A549 (cell line): ENCODE data around the gene TBC1D10B. TPM values are rescaled to one million over a fixed set of nuclear protein-coding genes. Genes with fewer than 3 reads are reported as not detected.

ENCODE experiments used
- ATAC-seq, 2 experiments: fragments of 200-7000 bp in 1 of 2; fragments of >200 bp in 1 of 2; cut with Nextera tagmentation in 1 of 2; cut with Tn5 transposase in 1 of 2; 3 replicates each; pipeline versions ENCODE4 v1.8.0 to v1.9.1; 2018 to 2020; ENCODE audit warnings: mild to moderate bottlenecking in 1 of 2, moderate library complexity in 1 of 2
- CTCF ChIA-PET: fragments of 300-600 bp; sonication (Branson Sonifier 250); formaldehyde crosslinking; extraction: SDS; loops from one replicate; lab custom pipeline; 2021; ENCODE audit warnings: antibody characterized with exemption, inconsistent platforms; lab: Yijun Ruan, JAX
- POLR2A ChIA-PET: fragments of 350-600 bp; formaldehyde crosslinking; extraction: SDS; loops from one replicate; lab custom pipeline; 2021; ENCODE audit warnings: antibody characterized with exemption, inconsistent platforms; lab: Yijun Ruan, JAX
- DNase-seq, 2 experiments: peaks; one replicate each; pipeline versions ENCODE4 v3.0.0 to v3.0.0-alpha.2; 2011 to 2016; ENCODE audit warnings: low read depth in 1 of 2, low spot score in 1 of 2
- FAIRE-seq: peaks from 2 replicates; lab custom pipeline; 2011; peaks lifted over from hg19 to GRCh38; lab: Jason Lieb, UNC
- H3K27ac ChIP-seq, 2 experiments: fragments of >200 bp; sonication (Bioruptor Twin); formaldehyde crosslinking; 3 replicates each; pipeline ENCODE4 v1.5.1; 2016 to 2017
- H3K4me1 ChIP-seq: fragments of >200 bp; sonication (Bioruptor Twin); formaldehyde crosslinking; 3 replicates; pipeline ENCODE4 v1.6.1; 2016
- H3K4me2 ChIP-seq: fragments of >200 bp; sonication (Bioruptor Twin); formaldehyde crosslinking; 3 replicates; pipeline ENCODE4 v1.6.1; 2016
- H3K4me3 ChIP-seq: fragments of >200 bp; sonication (Bioruptor Twin); formaldehyde crosslinking; 3 replicates; pipeline ENCODE4 v1.5.1; 2016
- H3K9me3 ChIP-seq: fragments of >200 bp; sonication (Bioruptor Twin); formaldehyde crosslinking; 3 replicates; pipeline ENCODE4 v1.6.1; 2016
- CEBPB ChIP-seq, 2 experiments: fragments of >200 bp in 1 of 2; sonication (Bioruptor Twin) in 1 of 2; formaldehyde crosslinking in 1 of 2; IDR thresholded peaks; 2 replicates each; pipeline ENCODE4 v1.6.1; 2012 to 2016
- CHD2 ChIP-seq: fragments of 150-350 bp; IDR thresholded peaks from 2 replicates; pipeline ENCODE4 v1.6.1; 2014; ENCODE audit warnings: low read length; ENCODE audit not compliant: partially characterized antibody
- ELK1 ChIP-seq: fragments of 150-350 bp; IDR thresholded peaks from 2 replicates; pipeline ENCODE4 v1.6.1; 2014; ENCODE audit warnings: low read depth, mild to moderate bottlenecking, low read length
- FOSB ChIP-seq: fragments of 250-450 bp; sonication (Bioruptor Pico); IDR thresholded peaks from 2 replicates; pipeline ENCODE4 v1.5.0; 2020; ENCODE audit warnings: mild to moderate bottlenecking, moderate library complexity
- FOSL2 ChIP-seq, 2 experiments: fragments of 450-650 bp in 1 of 2; fragments of >200 bp in 1 of 2; sonication (Bioruptor Twin) in 1 of 2; formaldehyde crosslinking; IDR thresholded peaks; 2 replicates each; pipeline versions ENCODE4 v1.5.0 to v1.6.1; 2016 to 2020; ENCODE audit warnings: mild to moderate bottlenecking in 1 of 2, moderate library complexity in 1 of 2
- HDAC2 ChIP-seq: fragments of 200-600 bp; sonication (generic); IDR thresholded peaks from 2 replicates; pipeline ENCODE4 v1.6.1; 2016
- HOXB13 ChIP-seq: fragments of 250-450 bp; sonication (Bioruptor Pico); IDR thresholded peaks from 2 replicates; pipeline ENCODE4 v1.5.0; 2020; ENCODE audit warnings: low read depth, mild to moderate bottlenecking, moderate library complexity
- JUNB ChIP-seq: fragments of >200 bp; sonication (Bioruptor Twin); formaldehyde crosslinking; IDR thresholded peaks from 2 replicates; pipeline ENCODE4 v1.6.1; 2016
- MAZ ChIP-seq: fragments of 150-350 bp; IDR thresholded peaks from 2 replicates; pipeline ENCODE4 v1.6.1; 2014; ENCODE audit warnings: antibody characterized with exemption, low read depth, low read length, borderline replicate concordance
- MYC ChIP-seq: IDR thresholded peaks from 2 replicates; pipeline ENCODE4 v1.6.1; 2012; ENCODE audit warnings: mild to moderate bottlenecking, inconsistent platforms, low read length, improper control_type of control experiment, borderline replicate concordance
- PHF8 ChIP-seq: fragments of 200-600 bp; sonication (generic); IDR thresholded peaks from 2 replicates; pipeline ENCODE4 v1.6.1; 2016; ENCODE audit warnings: low read depth, mild to moderate bottlenecking, antibody characterized with exemption, moderate library complexity, borderline replicate concordance
- POLR2A ChIP-seq: IDR thresholded peaks from 2 replicates; pipeline ENCODE4 v1.6.1; 2012; ENCODE audit warnings: mild to moderate bottlenecking, low read length
- RAD21 ChIP-seq, 2 experiments: fragments of >200 bp in 1 of 2; sonication (Bioruptor Twin) in 1 of 2; formaldehyde crosslinking in 1 of 2; IDR thresholded peaks in 1 of 2; conservative IDR thresholded peaks in 1 of 2; 2 replicates in 1 of 2; 3 replicates in 1 of 2; pipeline ENCODE4 v1.6.1; 2012 to 2018; ENCODE audit warnings: inconsistent platforms in 1 of 2
- REST ChIP-seq: fragments of 200-600 bp; sonication (generic); IDR thresholded peaks from 2 replicates; pipeline ENCODE4 v1.6.1; 2016; ENCODE audit warnings: antibody characterized with exemption, mild to moderate bottlenecking, moderate library complexity
- RFX5 ChIP-seq: fragments of 450-650 bp; IDR thresholded peaks from 2 replicates; pipeline ENCODE4 v1.7.1; 2014; ENCODE audit warnings: antibody characterized with exemption, mild to moderate bottlenecking, moderate library complexity
- SMC3 ChIP-seq: fragments of >200 bp; sonication (Bioruptor Twin); formaldehyde crosslinking; IDR thresholded peaks from 3 replicates; pipeline ENCODE4 v1.6.1; 2018; ENCODE audit warnings: inconsistent platforms
- TP53 ChIP-seq: fragments of 250-450 bp; sonication (Bioruptor Pico); IDR thresholded peaks from 2 replicates; pipeline ENCODE4 v1.5.0; 2021; ENCODE audit warnings: mild to moderate bottlenecking, moderate library complexity
- ZC3H11A ChIP-seq: fragments of 450-650 bp; IDR thresholded peaks from 2 replicates; pipeline ENCODE4 v1.6.1; 2014; ENCODE audit warnings: antibody characterized with exemption, mild to moderate bottlenecking
- whole genome bisulfite sequencing: methylation state at CpG from one replicate; pipeline ENCODE4 v1.1.6; 2017; ENCODE audit errors: missing lambda C conversion rate; 5-methylcytosine and 5-hydroxymethylcytosine counted together
- polyA plus RNA-seq, 4 experiments: library from polyadenylated mRNA; depleted of rRNA in 3 of 4; stranded (reverse); fragments of >200 nt; fragmentation: RNase III in 1 of 4; extraction: RNeasy Plus Mini Kit Qiagen cat#74134 plus additional on column Dnase treatment in 1 of 4; gene quantifications; 2 replicates in 3 of 4; 3 replicates in 1 of 4; pipeline ENCODE4 v1.2.3, GENCODE V29; 2011 to 2017
- TF ChIP-seq, protein P1 (sequence below): IDR thresholded peaks from 2 replicates; pipeline ENCODE4 v1.6.1; 2012

TBC1D10B gene
- polyA plus RNA-seq, 2 of the 4 experiments (the other 2 are of a cell fraction): 10.9 to 23.2 TPM

DNA sequence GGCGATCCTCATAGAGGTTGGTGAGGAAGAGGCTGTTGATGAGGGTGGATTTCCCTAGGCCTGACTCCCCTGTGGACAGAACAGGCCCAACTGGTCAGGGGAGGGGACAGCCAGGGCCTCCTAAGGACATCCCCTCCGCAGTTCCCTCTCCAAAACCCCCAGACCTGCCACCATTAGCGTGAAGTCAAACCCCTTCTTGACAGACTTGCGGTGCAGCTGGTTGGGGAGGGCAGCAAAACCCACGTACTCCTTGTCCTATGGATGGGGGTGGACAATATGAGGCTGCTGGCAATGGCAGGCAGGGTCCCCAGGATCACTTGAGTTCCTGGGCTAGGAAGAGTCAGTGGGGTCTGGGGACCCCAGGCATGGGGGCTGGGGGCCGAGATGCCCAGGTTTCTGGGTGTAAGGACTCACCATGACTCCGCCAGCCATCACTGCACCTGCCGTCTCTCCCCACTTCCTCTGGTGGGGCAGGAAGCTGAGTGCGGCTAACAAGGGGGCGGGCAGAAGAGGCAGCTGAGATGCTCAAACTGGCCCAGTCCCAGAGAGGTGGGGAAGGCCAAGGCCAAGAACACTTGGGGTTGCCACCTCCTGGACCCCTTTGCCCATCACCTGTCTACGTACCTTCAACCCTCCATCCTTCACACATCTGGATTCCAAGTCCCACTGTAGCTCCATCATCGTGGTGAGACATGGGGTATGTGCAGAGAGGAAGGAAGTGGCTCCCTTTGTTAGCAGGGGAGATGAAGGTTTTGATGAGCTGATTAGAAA, 12.0 kb upstream of the TBC1D10B start, which contains the start of gene SEPTIN1:
Gene SEPTIN1, minus strand, starts transcription at position 451 of the 771 bp plus-strand sequence. Its CDS starts 19 bp downstream, at position 432.
- FAIRE-seq: no peak
- ChIA-PET POLR2A (interaction anchor here (1.1 kb wide), 1 partner anchor 13 kb away, joined by 4 read pairs; the partner anchor contains the start of gene ZNF48), CTCF (interaction anchor here (1.0 to 6.1 kb wide), 5 partner anchors 11 to 247 kb away, joined by 3 to 26 read pairs (median 4); partner anchors contain the start of gene ZNF48)
- Histone ChIP-seq H3K27ac (no peak within 1 kb of the TSS), H3K4me3 (no peak within 1 kb of the TSS), H3K9me3 (no peaks in the 10 kb centered on the region), H3K4me1 (peaks cover 7% of the 10 kb centered on the region), H3K4me2 (no peak within 1 kb of the TSS)
- WGBS: 78% methylated on average over 12 of the region's 12 CpGs
- ATAC-seq: no peak
- no peak for DNase-seq
- TF ChIP-seq POLR2A (peak; percentile 20; the same call in 1 of the 2 replicates), HOXB13 (CRISPR knock-in tag) (no peak), FOSB (no peak)

DNA sequence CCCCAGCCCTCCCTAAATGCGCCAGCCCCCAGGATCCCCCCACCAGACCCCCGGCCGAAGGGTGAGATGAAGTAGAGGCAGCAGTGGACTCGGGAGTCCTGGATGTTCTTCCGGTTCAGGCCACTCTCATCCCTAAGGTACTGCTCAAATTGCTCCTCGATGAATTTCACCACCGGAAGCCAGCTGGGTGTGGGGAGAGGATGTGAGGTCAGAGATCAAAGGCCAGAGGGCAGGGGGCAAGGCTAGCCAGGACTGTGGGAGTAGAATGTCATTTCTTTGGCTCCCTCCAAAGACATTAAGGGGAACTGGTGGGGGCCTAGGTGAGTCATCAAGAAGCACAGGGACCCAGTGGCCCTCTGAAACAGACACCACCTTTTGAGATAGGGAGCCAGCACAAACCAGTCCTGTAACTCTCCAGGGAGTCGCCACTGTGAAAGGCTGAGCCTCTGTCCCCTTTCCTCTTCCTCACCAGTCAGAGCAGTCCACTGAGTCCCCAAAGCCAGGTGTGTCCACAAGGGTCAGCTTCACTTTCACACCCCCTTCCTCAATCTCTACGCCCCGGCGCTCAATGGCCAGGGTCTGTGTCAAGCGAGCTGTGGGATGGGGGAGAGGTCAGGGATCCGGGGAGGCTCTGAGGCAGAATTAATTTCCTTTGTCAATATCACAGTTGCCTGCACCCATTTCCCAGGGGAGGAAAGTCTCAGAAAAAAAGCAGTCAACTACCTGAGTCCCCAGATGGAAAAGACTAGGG, 11.2 kb upstream of the TBC1D10B start:
- no peak overlapping the region for H3K4me2 ChIP-seq
- no peak overlapping the region for H3K27ac ChIP-seq
- DNase-seq: no peak
- H3K4me1 ChIP-seq: peaks cover 12% of the 10 kb centered on the region
- no peak for ATAC-seq
- ChIA-PET CTCF (interaction anchor here (1.5 to 6.1 kb wide), 3 partner anchors 12 to 28 kb away, joined by 3 to 26 read pairs (median 9); partner anchors contain the start of gene ZNF48), POLR2A (no interaction called here)
- H3K4me3 ChIP-seq: no peak overlapping the region
- TF ChIP-seq MYC: no peak
- no peak for TF ChIP-seq FOSL2 (IDR thresholded peaks at IDR 0.05)
- TF ChIP-seq FOSL2 (CRISPR knock-in tag; IDR thresholded peaks at IDR 0.05): 0 out of 2 replicates have a peak, but pooled peaks have one; percentile 11
- TF ChIP-seq ELK1: no peak
- TF ChIP-seq, all 56 proteins: peak for 1
- no peaks in the 10 kb centered on the region for H3K9me3 ChIP-seq
- FAIRE-seq: no peak
- 88% methylated on average over 9 of the region's 13 CpGs for WGBS

DNA sequence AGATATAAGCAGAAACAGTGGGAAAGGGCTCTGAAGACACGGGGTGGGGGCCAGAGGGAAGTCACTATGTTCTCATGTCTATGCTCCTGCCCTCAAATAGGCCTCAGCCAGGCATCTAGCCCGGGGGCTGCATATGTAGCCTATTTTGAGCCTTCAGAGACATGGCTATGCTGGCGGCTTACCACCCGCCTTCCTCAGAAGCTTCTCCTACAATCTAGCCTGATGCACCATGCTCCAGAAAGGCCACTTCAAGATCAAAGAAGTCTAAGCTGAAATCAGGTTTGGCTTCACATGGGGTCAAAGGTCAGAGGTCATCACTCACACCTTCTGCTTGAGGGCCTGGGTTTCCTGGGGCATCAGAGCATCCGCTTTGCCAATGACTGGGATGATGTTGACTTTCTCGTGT, 10.5 kb upstream of the TBC1D10B start:
- FAIRE-seq (no peak), ATAC-seq (no peak), DNase-seq (no peak)
- 84% methylated on average over 6 of the region's 6 CpGs for WGBS
- Histone ChIP-seq H3K9me3 (no peaks in the 10 kb centered on the region), H3K27ac (no peak overlapping the region), H3K4me1 (peaks cover 12% of the 10 kb centered on the region), H3K4me2 (no peak overlapping the region), H3K4me3 (no peak overlapping the region)
- CTCF ChIA-PET: interaction anchor here (6.1 kb wide), 1 partner anchor 28 kb away, joined by 26 read pairs; no protein-coding TSS in a partner anchor
- POLR2A ChIA-PET: no interaction called here
- no peak for TF ChIP-seq HDAC2
- TF ChIP-seq TP53 (CRISPR knock-in tag): no peak
- no peak for TF ChIP-seq RAD21 (conservative IDR thresholded peaks at IDR 0.05 in 1 of 2, IDR thresholded peaks at IDR 0.05 in 1 of 2)
- TF ChIP-seq RFX5: no peak
- TF ChIP-seq JUNB: no peak
- TF ChIP-seq, protein P1, sequence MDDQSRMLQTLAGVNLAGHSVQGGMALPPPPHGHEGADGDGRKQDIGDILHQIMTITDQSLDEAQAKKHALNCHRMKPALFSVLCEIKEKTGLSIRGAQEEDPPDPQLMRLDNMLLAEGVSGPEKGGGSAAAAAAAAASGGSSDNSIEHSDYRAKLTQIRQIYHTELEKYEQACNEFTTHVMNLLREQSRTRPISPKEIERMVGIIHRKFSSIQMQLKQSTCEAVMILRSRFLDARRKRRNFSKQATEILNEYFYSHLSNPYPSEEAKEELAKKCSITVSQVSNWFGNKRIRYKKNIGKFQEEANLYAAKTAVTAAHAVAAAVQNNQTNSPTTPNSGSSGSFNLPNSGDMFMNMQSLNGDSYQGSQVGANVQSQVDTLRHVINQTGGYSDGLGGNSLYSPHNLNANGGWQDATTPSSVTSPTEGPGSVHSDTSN: no peak
- TF ChIP-seq CEBPB (IDR thresholded peaks at IDR 0.05): no peak
- TF ChIP-seq MAZ: no peak
- no peak for TF ChIP-seq SMC3
- TF ChIP-seq ZC3H11A: no peak
- TF ChIP-seq CHD2: no peak
- TF ChIP-seq REST: no peak
- no peak for TF ChIP-seq FOSL2 (IDR thresholded peaks at IDR 0.05)
- TF ChIP-seq FOSL2 (CRISPR knock-in tag; IDR thresholded peaks at IDR 0.05): no peak
- TF ChIP-seq PHF8: no peak
